Fibroblast of skin of left biceps (primary cell): ENCODE results near the gene CSNK1G1.

Source experiments
- DNase-seq, 2 experiments: peaks; one replicate each; pipeline ENCODE4 v3.0.0-alpha.2; 2013; ENCODE audit warnings: low read depth in 2 of 2

CSNK1G1 gene

GRCh38 chr15:64191971-64192830 is 163.8 kb downstream of the CSNK1G1 start:
- DNase-seq, result no peak

GRCh38 chr15:64187396-64188191 is 168.4 kb downstream of the CSNK1G1 start:
- DNase-seq, result no peak

GRCh38 chr15:64185146-64185911 is 170.6 kb downstream of the CSNK1G1 start:
- DNase-seq, result no peak

- DNase-seq, result no peak
Observed at GRCh38 chr15:64182859-64183370, 173.1 kb downstream of the CSNK1G1 start.

- DNase-seq, result no peak
Observed at GRCh38 chr15:64180235-64180824, 175.6 kb downstream of the CSNK1G1 start.

- no peak for DNase-seq
Observed at GRCh38 chr15:64166102-64166890, 189.7 kb downstream of the CSNK1G1 start.

GRCh38 chr15:64164436-64164835 is 191.5 kb downstream of the CSNK1G1 start:
- no peak for DNase-seq

GRCh38 chr15:64163659-64164362 is 192.2 kb downstream of the CSNK1G1 start:
- no peak for DNase-seq

- peak; percentile 95 to 96 for DNase-seq
Observed at GRCh38 chr15:64162869-64163658, 192.9 kb downstream of the CSNK1G1 start, which contains the start of gene PPIB. TSS of gene PPIB (minus strand) at chr15:64163022. CDS start at chr15:64162986, 36 bp downstream.

- DNase-seq, result no peak
Observed at GRCh38 chr15:64162478-64162868, 193.5 kb downstream of the CSNK1G1 start.

GRCh38 chr15:64161688-64162477 is 194.1 kb downstream of the CSNK1G1 start:
- DNase-seq, result no peak

GRCh38 chr15:64158363-64159134 is 197.4 kb downstream of the CSNK1G1 start:
- no peak for DNase-seq

- DNase-seq, result no peak
Observed at GRCh38 chr15:64157599-64158125, 198.3 kb downstream of the CSNK1G1 start.

GRCh38 chr15:64156652-64157331 is 199.2 kb downstream of the CSNK1G1 start:
- DNase-seq, result no peak

- no peak for DNase-seq
Observed at GRCh38 chr15:64155802-64156651, 199.9 kb downstream of the CSNK1G1 start.
